HG03439 (cell line): Measurements from ENCODE around the gene MAP6.

Experiments
- ATAC-seq: cut with Tn5 transposase; IDR thresholded peaks from one replicate; pipeline ENCODE4 v1.9.1; 2021; ENCODE audit warnings: mild to moderate bottlenecking, moderate library complexity; ENCODE audit not compliant: unreplicated experiment

Gene MAP6

DNA sequence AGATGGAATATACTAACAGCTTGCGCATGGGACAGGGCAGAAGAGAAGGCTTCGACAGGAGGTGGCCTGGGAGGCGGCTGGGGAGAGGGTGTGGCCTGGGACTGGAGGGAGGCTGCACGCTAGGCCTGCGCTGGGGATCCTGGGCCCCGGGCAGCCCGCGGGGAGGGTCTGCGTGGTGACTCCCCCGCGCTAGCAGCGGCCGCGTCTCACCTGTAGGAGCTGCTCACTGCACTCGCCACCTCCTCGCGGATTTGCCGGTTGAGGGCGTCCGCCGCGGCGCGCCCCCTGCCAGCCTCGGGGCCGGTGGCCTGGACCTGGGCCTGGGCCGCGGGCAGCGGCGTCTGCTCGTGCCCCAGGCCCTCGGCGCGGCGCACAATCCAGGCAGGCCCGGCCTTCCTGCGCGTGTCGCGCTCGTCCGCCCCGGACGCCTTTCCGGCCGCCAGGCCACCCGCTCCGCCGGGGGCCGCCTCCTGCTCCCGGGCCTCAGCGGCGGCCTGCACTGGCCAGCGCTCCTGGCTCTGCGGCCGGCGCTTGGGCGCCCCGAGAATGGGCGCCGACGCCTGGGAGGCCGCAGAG lies 1.5 kb downstream of the MAP6 start:
- no peak for ATAC-seq

DNA sequence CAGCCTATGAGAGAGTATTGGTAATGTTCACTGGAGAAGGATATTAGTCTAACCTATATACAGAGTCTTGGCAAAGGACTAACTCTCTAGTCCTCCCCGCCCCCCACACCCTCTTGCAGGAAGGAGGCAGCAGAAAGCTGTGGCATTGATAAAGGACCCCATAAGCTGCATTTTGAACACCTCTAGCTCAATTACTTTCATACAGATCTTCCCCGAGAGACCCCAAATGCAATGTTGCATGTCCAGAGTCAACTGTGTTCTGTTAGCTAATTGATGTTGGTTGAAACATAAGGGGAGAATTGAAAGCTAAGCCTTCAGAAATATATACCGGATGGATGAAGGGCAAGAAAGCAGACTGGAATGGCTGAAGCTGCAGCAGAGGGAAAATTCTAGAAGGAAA lies 2.8 kb downstream of the MAP6 start:
- no peak for ATAC-seq

DNA sequence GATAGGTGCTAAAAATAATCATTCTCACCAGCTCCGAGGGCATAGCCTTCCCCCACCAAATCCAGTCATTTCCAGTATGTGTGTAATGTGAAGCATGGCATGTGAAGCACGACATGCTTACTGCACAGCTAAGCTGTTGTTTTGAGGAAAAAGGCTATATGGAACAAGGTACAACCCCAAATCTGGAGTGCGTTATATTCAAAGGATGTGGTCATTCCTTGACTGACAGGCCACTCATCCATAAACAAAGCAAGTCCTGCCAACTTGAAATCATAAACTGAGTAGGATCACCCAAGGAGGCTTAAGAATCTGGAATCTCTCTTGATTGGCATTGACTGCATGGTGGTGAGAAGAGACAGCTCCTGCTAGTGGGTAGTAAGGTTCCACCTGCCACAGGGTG lies 3.7 kb downstream of the MAP6 start:
- ATAC-seq, result no peak

DNA sequence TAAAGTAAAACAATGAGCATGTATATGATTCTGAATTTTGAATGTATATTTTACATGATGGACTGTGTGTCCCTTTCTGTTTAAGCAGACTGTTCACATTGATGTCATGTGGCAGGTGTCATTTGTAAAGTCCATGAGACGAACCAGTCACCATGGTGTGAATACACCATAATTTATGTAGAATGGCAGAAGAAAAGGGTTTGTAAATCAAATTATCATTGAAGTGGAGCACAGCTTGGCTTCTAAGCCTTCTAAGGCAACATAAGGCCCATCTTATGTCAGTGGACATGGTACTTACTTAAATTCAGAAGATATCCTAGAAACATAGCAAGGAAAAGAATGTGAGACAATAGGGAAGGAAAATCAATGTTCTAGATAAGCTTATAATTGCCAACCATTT lies 4.4 kb downstream of the MAP6 start:
- ATAC-seq, result no peak

DNA sequence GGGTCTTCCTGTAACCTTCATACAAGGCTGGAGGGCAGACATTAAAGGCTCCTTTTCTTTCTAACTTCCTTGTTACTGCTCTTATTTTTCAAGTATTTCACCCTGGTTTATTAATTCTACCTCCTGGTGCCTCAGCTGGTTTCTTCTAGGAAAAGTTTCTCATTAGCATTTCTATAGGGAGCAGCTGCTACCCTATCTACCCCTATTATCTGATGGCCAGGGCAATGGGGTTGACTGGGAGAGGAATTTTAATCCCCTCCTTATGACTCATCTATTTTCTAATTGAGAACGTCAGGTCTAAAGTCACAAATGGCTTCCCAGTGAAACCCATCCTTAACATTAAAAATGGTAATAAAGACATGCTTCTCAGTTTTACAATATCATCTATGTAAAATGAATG lies 5.0 kb downstream of the MAP6 start:
- no peak for ATAC-seq

DNA sequence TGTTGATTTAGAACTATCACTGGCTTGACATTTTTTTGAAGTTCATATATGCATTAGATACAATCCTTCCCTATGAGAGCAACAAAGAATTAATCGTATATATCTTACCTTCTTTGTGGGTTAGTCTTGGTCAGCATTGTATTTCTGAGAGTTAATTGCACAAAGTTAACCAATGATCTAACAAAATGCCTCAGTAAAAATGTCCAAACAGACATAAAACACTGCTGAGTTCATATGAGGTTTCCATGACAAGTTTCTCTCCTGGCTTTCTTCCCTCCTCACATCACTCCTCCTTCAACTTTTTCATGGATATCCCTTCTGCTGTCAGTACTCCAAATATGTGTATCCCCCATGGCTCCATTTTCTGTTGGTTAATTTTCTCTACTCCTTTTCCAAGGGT lies 9.0 kb downstream of the MAP6 start:
- ATAC-seq, result no peak

DNA sequence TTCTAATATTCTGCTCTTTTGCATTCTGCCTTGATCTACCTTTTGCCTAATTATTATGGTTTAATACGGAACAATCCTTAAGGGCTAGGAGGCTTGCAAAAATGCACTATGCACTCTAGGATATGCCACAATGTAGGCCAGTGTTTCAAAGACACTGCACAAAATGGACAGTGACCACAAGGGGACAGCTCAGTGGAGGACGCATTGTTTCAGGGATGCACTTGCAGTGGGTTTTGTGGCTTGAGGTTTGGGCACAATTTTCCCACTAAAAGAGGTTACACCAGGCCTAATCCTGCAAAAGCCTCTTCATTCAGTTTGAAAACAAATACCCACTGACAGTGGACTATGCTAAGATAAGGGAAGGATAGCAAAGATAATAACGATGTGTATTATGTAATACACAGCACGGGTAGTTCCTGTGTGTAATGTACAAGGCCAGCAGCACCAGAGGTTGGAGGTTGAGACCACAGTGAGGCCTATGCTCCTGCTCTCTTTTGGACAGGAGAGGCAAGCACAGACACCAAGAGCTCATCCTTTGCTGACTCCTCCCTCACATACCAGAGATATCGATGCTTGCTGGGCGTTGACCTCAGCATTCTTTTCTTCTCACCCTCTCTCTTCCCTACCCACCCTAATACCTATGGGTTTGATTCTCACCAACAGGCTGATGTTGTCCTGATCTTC lies 12.7 kb downstream of the MAP6 start:
- ATAC-seq, result no peak

DNA sequence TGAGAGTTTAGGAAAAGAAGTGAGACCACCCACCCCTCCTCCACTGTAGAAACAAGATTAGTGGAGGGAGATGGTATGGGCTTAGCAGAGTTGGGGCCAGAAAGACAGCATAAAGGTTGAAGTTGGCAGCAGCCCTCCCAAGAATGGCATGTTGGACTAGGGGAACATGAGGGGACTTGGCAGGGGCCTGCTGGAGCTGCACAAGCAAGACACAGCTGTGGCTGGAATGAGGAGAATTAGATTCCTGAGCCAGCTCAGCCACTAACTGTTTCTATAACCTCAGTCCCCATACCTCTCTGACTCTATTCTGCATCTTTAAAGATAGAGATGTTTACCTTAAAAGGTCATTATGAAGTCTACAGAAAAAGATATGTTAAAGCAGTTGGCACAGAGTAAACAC lies 13.2 kb downstream of the MAP6 start:
- ATAC-seq, result no peak

DNA sequence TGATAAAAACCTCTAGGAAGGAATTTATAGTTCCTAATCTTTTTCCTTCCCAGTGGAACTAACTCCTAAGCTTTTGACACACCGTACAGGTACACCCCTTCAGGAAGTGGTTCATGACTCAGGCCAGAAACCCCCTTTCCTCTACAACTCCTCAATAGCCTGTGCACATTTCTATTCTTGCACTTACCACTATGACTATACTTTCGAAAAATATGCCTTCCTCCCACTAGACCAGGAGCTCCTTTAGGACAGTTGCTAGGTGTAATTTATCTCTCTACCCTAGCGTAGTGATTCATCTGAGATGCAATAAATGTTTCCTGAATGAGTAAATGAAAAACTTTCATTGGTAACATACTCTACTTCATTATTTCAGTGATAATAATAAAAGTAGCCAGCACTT lies 14.5 kb downstream of the MAP6 start:
- ATAC-seq, result no peak

DNA sequence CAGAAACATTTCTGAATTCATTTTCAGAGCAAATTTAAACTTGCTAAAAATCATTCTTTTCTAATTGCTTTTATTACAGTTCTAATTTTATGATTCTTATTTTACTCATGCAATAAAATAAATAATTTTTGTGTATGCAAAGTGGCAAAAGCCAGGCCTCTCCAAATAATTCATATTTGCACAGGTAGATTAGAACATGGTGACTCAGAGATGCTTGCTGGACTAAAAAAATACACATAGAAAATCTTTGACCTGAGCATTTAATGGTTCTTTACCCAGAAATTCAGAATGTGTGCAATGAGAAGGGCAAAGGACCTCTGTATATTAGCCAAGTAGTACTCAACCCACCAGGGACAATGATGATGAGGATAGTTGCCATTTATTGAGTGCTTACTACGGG lies 15.3 kb downstream of the MAP6 start:
- ATAC-seq, result no peak

DNA sequence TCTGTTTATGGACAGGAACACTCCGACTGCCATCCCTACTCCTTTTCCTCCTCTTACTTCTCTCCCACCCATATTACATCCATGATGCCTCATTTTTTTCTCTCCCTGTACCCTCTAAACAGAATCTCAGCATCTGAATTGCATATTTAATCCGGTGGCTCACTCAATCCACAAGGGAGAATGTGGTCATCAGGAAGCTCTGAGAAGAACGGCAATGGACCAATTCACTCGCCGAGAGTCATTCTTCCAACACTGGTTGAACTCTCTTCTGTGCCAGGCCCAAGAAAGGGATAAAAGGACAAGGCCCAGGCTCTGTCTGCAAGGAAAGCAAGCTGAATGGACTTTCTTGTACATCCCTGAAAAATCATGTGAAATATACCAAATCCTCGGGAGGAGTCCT lies 15.9 kb downstream of the MAP6 start:
- ATAC-seq, result no peak

DNA sequence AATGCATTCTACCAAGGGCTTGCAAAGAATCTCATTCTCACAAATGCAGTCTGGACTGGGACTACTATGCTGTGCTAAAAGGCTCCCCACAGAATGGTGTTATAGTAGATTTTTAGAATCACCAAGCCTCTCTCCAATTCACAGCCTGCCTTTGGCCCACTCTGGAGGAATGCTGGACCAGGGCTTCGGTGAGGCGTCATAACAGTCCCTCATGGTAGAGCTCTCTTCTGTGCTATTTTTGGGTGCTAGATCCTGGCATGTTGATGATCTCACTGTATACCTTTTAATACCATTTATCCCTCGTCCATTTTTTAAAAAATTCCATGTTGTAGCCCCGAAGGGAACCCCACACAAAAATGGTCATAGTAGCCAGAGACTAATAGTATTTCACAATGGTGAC lies 17.6 kb downstream of the MAP6 start:
- ATAC-seq, result no peak

DNA sequence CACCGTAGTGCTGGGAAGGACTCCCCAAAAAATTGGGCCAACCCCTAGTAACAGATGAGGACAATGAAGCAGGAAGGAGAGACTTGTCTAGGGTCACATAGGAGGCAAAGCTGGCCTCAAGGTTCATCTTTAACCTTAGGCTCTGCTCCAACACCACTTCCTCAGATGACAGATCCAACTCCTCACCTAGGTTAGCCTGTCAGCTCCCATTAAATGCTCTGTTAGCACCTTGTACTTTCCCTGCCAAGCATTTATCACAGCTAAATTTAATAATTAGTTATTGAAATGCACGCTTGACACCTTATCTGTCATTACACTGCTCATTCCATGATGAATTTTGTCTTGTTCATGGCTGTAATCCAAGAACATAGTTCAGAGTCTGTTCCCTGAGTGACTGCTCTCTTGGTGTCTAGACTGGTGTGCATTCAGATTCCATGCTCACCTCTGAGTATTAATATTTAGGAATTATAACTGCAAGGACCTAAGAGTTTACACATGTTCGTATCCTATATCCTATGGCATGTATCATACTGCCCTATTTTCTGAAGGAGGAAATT lies 18.6 kb downstream of the MAP6 start:
- no peak for ATAC-seq

DNA sequence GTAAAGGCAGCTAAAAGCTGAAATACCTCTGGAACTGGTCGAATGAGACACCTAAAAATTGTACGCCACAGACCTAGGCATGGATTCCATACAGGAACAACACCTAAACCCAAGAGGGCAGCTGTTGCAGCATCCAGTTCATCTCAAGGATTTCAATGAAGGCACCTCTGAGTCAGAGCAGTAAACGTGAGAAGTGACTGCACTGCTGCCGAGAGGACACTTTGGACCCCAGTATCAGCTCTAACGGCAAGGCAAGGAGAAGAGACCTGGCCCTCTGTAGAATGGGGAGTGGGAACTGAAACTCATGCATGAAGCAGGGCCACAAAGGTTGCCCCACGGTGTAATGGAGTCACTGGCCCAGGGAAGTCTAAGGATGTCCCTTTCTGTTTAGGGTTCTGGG lies 23.9 kb downstream of the MAP6 start:
- no peak for ATAC-seq

DNA sequence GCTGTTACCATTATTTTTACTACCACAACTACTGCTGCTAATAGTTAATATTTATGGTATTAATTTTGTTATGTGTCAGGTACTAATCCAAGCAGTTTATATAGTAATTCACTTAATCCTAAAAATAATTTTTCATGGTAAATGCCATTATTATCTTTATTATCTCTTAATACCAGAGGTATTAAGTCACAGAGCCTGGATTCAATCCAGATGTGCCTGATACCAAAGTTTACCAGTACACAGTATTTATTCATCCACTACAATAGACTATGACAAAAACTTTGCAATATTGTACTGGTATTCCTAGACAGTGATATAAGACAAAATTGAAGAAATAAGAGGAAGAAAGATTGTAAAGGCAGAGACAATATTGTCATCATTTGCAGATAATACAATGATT lies 24.5 kb downstream of the MAP6 start:
- ATAC-seq, result no peak

DNA sequence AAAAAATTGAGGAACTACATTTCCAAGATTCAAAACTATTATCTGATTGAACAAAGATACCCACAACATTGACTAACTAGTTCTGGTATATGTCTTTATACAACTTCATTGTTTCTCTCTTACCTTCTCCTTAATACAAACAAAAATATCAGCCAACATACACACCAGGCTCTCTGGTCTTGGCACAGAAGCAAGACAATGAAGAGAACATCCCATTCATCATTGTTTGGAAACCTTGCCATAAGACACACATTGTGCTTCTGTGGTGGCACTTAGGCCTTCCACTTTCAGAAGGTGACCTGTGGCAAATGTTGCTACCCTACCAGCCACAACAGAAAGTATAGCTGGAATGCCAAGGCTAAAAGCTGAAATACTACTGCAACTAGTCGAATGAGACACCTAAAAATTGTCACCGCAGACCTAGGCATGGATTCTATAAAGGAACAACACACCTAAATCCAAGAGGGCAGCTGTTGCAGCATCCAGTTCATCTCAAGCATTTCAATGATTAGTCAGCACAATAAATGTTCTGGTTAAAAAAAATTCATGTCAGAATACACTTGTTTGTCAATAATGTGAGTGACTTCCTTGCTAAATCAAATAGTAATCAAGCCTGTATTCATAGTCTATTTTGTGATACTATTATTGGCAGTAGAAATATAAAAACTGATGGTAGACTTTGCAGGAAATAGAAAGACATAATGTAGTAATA lies 26.3 kb downstream of the MAP6 start:
- no peak for ATAC-seq

DNA sequence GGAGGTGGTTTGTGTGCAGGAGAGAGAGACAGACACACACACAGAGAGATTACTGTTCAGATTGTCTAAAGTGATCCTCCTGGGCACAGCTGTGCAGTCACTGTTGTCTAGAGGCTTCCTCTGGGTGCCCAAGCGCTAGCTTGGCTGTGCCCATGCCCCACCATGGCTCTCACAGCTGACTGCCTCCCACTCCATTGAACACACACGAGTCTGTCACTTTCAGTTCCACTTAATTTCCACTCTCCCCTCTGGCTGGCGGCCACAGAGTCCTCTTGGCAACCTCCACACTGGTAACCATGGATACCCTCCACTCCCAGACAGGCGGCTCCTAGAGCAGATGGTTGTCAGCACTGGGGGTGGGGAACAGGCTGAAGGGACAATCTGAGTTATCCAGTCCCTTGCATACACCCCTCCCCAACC lies 29.1 kb downstream of the MAP6 start:
- ATAC-seq, result no peak

DNA sequence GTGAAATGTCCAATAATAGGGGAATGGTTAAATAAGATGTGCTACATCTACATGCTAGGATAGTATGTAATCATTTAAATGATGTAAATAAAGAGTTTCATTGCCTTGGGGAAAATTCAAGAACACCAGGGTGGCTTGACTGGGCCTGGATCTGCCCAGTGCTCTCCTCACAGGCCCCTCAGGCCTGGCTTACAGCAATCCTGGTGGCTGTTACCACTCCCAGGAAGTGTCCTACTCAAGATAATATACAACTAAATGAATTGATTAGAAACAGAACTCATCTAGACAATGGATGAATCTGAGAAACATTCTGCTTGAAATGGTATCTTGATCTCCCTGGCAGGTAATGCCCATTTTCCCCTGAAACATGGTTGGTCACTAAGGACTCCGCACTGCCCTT lies 30.8 kb downstream of the MAP6 start:
- ATAC-seq, result no peak

DNA sequence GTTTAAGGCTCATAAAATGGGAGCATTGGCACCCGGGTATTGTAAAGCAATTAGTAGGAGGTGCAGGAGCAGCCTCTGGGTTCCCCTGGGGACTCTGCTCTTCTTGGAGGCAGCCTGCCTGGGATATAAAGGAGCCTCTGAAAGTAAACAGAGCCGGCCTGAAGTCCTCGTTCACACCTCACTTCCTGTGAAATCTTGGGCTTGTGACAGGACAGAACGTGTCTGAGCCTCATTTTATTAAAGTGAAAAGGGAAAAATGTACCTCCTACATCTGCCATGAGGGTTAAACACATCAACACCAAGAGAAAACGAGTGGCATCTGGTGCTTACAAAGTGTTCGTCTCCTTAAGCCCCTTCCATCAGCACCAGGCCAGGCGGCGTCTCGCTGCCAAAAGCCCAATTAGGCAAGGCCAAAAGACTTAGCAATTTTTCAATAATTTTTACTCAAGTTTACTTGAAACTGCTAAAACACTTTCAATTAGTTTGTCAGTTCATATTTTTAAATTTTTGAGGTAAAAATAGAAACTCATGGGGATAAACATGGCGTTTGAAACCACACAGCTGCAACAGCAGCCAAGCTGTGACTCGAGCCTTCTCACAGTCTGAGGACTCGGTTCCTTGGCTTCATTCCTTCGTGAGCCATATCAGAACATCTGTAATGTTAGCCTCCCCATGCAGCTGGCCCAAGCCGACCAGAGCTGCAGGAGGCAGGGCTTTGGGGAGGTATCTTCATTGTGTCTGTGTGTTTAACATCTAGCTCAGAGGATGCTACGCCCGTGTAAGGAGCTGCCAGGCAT lies 33.6 kb downstream of the MAP6 start:
- no peak for ATAC-seq

DNA sequence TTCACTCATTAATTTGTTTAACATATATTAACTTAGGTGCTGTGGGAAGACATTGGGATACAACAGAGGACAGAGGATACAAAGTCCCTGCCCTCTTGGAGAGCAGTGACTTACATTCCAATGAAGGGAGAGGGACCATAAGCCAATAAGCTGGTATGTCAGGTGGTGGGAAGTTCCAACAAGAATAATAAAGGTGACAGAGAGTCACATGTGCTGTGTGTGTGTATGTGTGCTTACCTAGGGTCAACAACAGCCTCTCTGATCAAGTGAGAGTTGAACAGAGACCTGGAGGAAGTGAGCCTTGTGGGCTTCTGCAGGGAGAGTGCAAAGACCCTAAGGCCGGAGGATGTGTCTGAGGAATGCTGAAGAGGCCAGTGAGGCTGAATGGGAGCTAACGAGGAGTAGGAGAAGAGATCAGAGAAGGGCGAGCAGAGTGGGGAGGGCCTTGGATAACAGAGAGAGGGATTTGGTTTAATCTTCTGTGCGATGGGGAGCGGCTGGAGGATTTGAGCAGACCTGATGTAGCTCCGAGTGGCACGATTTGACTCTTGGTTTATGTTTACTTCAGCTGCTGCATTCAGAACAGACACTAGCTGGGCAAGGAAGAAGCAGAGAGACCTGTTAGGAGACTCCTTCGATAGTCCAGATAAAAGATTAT lies 35.3 kb downstream of the MAP6 start:
- no peak for ATAC-seq

DNA sequence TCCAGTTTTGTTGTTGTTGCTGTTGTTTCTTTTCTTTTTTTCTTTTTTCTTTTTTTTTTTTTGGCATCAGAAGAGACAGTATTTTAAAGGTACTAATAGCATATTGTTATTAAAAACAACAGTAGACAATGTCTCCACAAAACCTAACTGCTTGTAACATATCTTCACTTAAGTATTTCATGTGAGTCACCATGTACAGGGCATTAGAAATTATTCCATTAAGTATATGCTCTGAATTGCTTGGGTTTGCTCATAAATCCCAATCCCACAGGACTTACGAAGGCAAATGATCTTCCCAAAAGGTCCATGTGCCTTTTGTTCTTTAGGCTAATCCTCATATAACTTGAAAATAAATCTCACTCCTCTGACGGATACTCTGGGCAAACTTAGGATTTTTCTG lies 35.9 kb downstream of the MAP6 start:
- no peak for ATAC-seq
